22Rv1 (cell line): ENCODE data around the gene MYH13.

ENCODE experiments used
- CTCF ChIP-seq: fragments of 450-650 bp; IDR thresholded peaks from 2 replicates; pipeline ENCODE4 v1.5.1; 2017; ENCODE audit warnings: mild to moderate bottlenecking
- ZFX ChIP-seq: fragments of 450-650 bp; IDR thresholded peaks from 2 replicates; pipeline ENCODE4 v1.6.1; 2017; ENCODE audit warnings: antibody characterized with exemption, borderline replicate concordance

GRCh38 chr17:10415161-10415560 lies 42.4 kb upstream of the MYH13 start:
- no peak for TF ChIP-seq CTCF
- TF ChIP-seq ZFX = no peak
